ENCODE measurements around the gene TMEM175.

Gene TMEM175

GRCh38 chr4:946517-947471 is 14.5 kb downstream of the TMEM175 start:
- no peak for DNase-seq (ENCODE audit: low read depth)
- no peak for TF ChIP-seq CTCF (IDR thresholded peaks at IDR 0.05; ENCODE audit: insufficient read depth, low read depth, low read length, missing control alignments)
- no peak overlapping the region for H3K4me3 ChIP-seq (ENCODE audit: low read depth, low read length)

- no peak for TF ChIP-seq CTCF (IDR thresholded peaks at IDR 0.05; ENCODE audit: insufficient read depth, low read depth, low read length, missing control alignments)
Observed at GRCh38 chr4:947491-947971, 15.3 kb downstream of the TMEM175 start.

GRCh38 chr4:948101-948935 is 16.1 kb downstream of the TMEM175 start:
- TF ChIP-seq CTCF (IDR thresholded peaks at IDR 0.05; ENCODE audit: insufficient read depth, low read depth, low read length, missing control alignments): no peak
- no peak for DNase-seq (ENCODE audit: low read depth)
- no peak overlapping the region for H3K4me3 ChIP-seq (ENCODE audit: low read depth, low read length)

More at GRCh38 chr4:947491-947971, 15.3 kb downstream of the TMEM175 start:
- no peak for DNase-seq (ENCODE audit: low read depth)
- H3K4me3 ChIP-seq (ENCODE audit: low read depth, low read length): no peak overlapping the region

- H3K4me3 ChIP-seq (ENCODE audit: low read depth, low read length): no peak overlapping the region
- no peak for TF ChIP-seq CTCF (IDR thresholded peaks at IDR 0.05; ENCODE audit: insufficient read depth, low read depth, low read length, missing control alignments)
- DNase-seq (ENCODE audit: low read depth): no peak
Observed at GRCh38 chr4:948936-949300, 16.7 kb downstream of the TMEM175 start.

GRCh38 chr4:949656-950055 is 17.4 kb downstream of the TMEM175 start:
- TF ChIP-seq CTCF (IDR thresholded peaks at IDR 0.05; ENCODE audit: insufficient read depth, low read depth, low read length, missing control alignments): no peak
- H3K4me3 ChIP-seq (ENCODE audit: low read depth, low read length): no peak overlapping the region
- no peak for DNase-seq (ENCODE audit: low read depth)

- no peak overlapping the region for H3K4me3 ChIP-seq (ENCODE audit: low read depth, low read length)
- TF ChIP-seq CTCF (IDR thresholded peaks at IDR 0.05; ENCODE audit: insufficient read depth, low read depth, low read length, missing control alignments): no peak
- DNase-seq (ENCODE audit: low read depth): no peak
Observed at GRCh38 chr4:950136-951020, 18.1 kb downstream of the TMEM175 start.

Data from GM12865 (cell line).